T-helper 17 cell (primary cell): Measurements from ENCODE around the gene RBKS. TPM values are rescaled to one million over a fixed set of nuclear protein-coding genes. Genes with fewer than 3 reads are reported as not detected.

ENCODE experiments used
- ATAC-seq: fragments of 150-1000 bp; cut with Tn5 transposase; 2 replicates; pipeline ENCODE4 v1.10.0; 2021; ENCODE audit warnings: mild to moderate bottlenecking, moderate library complexity
- DNase-seq, 3 donors: peaks; one replicate each; pipeline versions ENCODE4 v3.0.0 to v3.0.0-alpha.2; 2020 to 2021
- H3K9me3 ChIP-seq: one replicate; pipeline ENCODE4 v1.7.0; 2013; ENCODE audit warnings: low read length, mild to moderate bottlenecking; ENCODE audit not compliant: control insufficient read depth, poor library complexity, severe bottlenecking
- H3K27ac Mint-ChIP-seq: one replicate; pipeline ENCODE4 v1.8.0; 2022; ENCODE audit warnings: mild to moderate bottlenecking, moderate library complexity, mixed read lengths
- H3K27me3 Mint-ChIP-seq: one replicate; pipeline ENCODE4 v1.8.0; 2022; ENCODE audit warnings: mixed read lengths
- H3K36me3 Mint-ChIP-seq: one replicate; pipeline ENCODE4 v1.8.0; 2022; ENCODE audit warnings: low read depth, mixed read lengths
- H3K4me1 Mint-ChIP-seq: one replicate; pipeline ENCODE4 v1.8.0; 2022; ENCODE audit warnings: mild to moderate bottlenecking, mixed read lengths
- H3K4me3 Mint-ChIP-seq: one replicate; pipeline ENCODE4 v1.8.0; 2022; ENCODE audit warnings: mild to moderate bottlenecking, moderate library complexity, mixed read lengths
- total RNA-seq, 4 donors: library from RNA in 2 of 4; stranded (reverse) in 2 of 4; gene quantifications; one replicate each; pipeline ENCODE4 v1.2.3 and lab custom pipeline; 2022 to 2026

The RBKS gene
- total RNA-seq, 2 donors from 2014 or later = 7.0 to 8.2 TPM

- peaks cover 9% of the 10 kb centered on the region for H3K27me3 Mint-ChIP-seq
- DNase-seq (no peak), ATAC-seq (no peak)
- no peak overlapping the region for H3K27ac Mint-ChIP-seq
- no peaks in the 10 kb centered on the region for H3K9me3 ChIP-seq
- H3K4me1 Mint-ChIP-seq = no peaks in the 10 kb centered on the region
- H3K4me3 Mint-ChIP-seq = no peak overlapping the region
- peaks cover 5% of the 10 kb centered on the region for H3K36me3 Mint-ChIP-seq
These were observed 59.5 kb downstream of the RBKS start for GRCh38 chr2:27830656-27831055.

- Mint-ChIP-seq H3K4me3 (no peak overlapping the region), H3K27me3 (peaks cover 9% of the 10 kb centered on the region), H3K27ac (no peak overlapping the region), H3K4me1 (no peaks in the 10 kb centered on the region), H3K36me3 (peaks cover 5% of the 10 kb centered on the region)
- ATAC-seq (no peak), DNase-seq (no peak)
- no peaks in the 10 kb centered on the region for H3K9me3 ChIP-seq
These were observed 60.4 kb downstream of the RBKS start for GRCh38 chr2:27829791-27830190.

GRCh38 chr2:27828305-27828704 is 61.9 kb downstream of the RBKS start:
- Mint-ChIP-seq H3K27me3 (peaks cover 9% of the 10 kb centered on the region), H3K4me1 (no peaks in the 10 kb centered on the region), H3K36me3 (peaks cover 5% of the 10 kb centered on the region), H3K4me3 (no peak overlapping the region), H3K27ac (no peak overlapping the region)
- ATAC-seq = no peak
- DNase-seq = no peak
- H3K9me3 ChIP-seq = no peaks in the 10 kb centered on the region

DNA sequence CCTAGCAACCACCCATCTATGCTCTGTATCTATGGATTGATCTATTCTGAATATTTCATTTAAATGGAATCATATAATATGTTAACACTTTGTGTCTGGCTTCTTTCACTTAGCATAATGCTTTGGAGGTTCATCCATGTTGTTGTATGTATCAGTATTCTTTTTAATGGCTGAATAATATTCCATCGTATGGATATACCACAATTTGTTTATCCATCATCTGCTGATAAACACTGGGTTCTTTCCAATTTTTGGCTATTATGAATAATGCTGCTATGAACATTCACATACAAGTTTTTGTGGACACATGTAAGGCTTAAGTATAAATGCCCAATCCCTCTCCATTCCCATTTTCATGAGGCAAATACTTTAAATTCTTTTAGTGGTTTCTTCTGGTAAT is 65.8 kb downstream of the RBKS start:
- DNase-seq = no peak
- Mint-ChIP-seq H3K4me1 (no peaks in the 10 kb centered on the region), H3K36me3 (no peaks in the 10 kb centered on the region), H3K27me3 (no peaks in the 10 kb centered on the region), H3K27ac (no peak overlapping the region), H3K4me3 (no peak overlapping the region)
- ATAC-seq = no peak
- no peaks in the 10 kb centered on the region for H3K9me3 ChIP-seq

DNA sequence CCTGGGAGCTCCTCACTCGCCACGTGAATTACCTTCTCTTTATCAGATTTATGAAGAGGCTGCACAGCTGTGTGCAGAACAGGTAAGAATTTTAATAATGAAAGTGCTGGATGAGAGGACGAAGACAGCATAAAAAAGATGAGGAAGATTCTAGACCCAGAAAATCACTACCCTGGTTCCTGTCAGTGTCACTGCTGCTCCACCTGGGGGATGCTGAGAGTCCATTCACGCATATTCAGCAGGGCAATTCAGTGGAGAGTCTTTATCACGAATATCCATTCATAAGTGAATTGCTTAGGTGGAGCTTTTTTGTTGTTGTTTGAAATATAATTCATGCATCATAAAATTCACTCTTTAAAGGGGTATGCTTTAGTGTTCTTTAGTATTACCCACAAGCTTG is 66.6 kb downstream of the RBKS start:
- no peaks in the 10 kb centered on the region for H3K36me3 Mint-ChIP-seq
- no peak for ATAC-seq
- H3K27ac Mint-ChIP-seq = no peak overlapping the region
- H3K4me1 Mint-ChIP-seq = no peaks in the 10 kb centered on the region
- no peaks in the 10 kb centered on the region for H3K9me3 ChIP-seq
- no peak overlapping the region for H3K4me3 Mint-ChIP-seq
- no peaks in the 10 kb centered on the region for H3K27me3 Mint-ChIP-seq
- no peak for DNase-seq

DNA sequence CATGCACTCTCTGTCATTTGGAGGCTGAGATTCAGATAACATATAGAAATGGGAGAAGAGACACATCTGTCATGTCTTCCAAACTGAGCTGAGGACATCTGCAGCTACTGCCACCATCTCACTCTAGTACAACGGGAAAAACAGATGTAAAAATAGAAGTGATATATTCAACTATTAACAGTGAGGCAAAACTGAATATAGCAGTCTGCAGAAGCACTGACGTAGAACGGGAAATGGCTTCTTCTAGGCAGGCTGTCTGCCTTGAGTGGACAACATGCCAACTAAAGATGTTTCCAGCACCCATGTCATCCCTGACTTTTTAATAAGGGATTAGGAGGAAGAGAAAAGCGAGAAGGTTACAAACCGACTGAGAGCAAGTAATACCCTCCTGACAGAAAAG is 67.1 kb downstream of the RBKS start:
- no peak overlapping the region for H3K27ac Mint-ChIP-seq
- H3K4me3 Mint-ChIP-seq = no peak overlapping the region
- DNase-seq (no peak), ATAC-seq (no peak)
- no peaks in the 10 kb centered on the region for H3K9me3 ChIP-seq
- no peaks in the 10 kb centered on the region for H3K4me1 Mint-ChIP-seq
- H3K36me3 Mint-ChIP-seq = no peaks in the 10 kb centered on the region
- no peaks in the 10 kb centered on the region for H3K27me3 Mint-ChIP-seq

GRCh38 chr2:27822049-27822448 is 68.1 kb downstream of the RBKS start:
- Mint-ChIP-seq H3K4me3 (no peak overlapping the region), H3K27ac (no peak overlapping the region), H3K36me3 (no peaks in the 10 kb centered on the region), H3K27me3 (no peaks in the 10 kb centered on the region), H3K4me1 (no peaks in the 10 kb centered on the region)
- DNase-seq (no peak), ATAC-seq (no peak)
- H3K9me3 ChIP-seq = no peaks in the 10 kb centered on the region

DNA sequence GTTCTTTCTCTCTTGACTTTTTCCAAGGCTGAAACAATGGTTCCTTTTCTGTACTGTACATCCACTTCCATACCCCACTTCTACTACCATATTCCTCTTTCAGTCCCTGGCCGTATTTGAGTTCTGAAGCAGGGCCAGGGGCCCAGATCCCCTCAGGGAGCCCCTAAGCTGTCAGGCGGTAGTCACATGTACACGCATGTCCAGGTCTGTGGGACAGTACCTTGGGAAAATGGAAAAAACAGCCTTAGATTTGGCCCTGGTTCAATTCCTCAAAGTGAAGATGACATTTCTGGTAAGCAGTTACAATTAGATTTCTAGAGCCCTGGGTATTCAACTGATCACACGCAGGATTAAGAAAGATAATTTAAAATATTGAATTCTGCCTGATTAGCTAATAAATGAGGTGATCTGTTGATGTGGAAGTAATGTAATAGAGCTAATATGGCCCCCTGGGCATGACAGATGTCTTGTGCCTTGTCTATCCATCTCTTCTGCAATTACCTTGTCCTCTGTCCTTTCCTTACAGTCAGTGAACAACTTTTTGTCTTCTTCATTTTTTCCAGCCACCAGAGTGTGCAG is 74.2 kb downstream of the RBKS start:
- H3K9me3 ChIP-seq = no peaks in the 10 kb centered on the region
- Mint-ChIP-seq H3K4me3 (no peak overlapping the region), H3K4me1 (no peaks in the 10 kb centered on the region), H3K27me3 (peaks cover 4% of the 10 kb centered on the region), H3K36me3 (no peaks in the 10 kb centered on the region), H3K27ac (no peak overlapping the region)
- DNase-seq = no peak
- no peak for ATAC-seq

DNA sequence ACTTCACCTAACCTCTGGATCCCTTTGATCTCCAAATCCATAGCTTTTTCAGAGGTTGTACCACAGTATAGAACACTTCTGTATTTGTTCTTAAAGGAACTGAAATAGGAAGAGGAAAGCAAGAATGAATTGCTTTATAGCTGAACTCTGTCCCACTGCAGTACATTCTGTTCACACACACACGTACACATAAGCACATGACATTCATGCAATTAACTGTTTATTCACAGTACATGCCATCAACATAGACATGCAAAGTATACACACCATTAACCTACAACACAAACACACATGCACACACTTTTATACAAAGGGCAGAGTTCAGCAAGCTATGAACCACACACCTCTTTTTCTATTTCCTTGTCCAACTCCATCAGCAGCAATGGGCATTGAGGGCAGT is 75.4 kb downstream of the RBKS start:
- no peaks in the 10 kb centered on the region for H3K9me3 ChIP-seq
- ATAC-seq = no peak
- no peak for DNase-seq
- Mint-ChIP-seq H3K27me3 (peaks cover 10% of the 10 kb centered on the region), H3K4me3 (no peak overlapping the region), H3K27ac (no peak overlapping the region), H3K36me3 (no peaks in the 10 kb centered on the region), H3K4me1 (no peaks in the 10 kb centered on the region)

DNA sequence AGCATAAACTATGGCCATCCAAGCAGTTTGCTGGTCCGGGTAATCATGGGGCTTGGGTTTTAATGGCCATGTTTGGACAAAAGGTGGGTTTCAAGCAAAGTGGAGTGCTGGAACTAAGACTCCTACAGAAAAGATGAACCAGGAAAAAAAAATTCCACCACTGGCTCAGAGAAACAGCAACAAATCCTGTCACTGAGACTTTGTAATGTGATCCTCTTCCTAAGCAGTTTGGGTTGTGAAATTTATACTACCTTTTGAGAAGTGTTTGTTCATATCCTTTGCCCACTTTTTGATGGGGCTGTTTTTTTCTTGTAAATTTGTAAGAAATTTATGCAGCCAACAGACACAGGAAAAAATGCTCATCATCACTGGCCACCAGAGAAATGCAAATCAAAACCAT is 78.4 kb downstream of the RBKS start:
- peaks cover 10% of the 10 kb centered on the region for H3K27me3 Mint-ChIP-seq
- no peaks in the 10 kb centered on the region for H3K36me3 Mint-ChIP-seq
- H3K9me3 ChIP-seq = no peaks in the 10 kb centered on the region
- no peak for DNase-seq
- H3K4me3 Mint-ChIP-seq = no peak overlapping the region
- no peaks in the 10 kb centered on the region for H3K4me1 Mint-ChIP-seq
- ATAC-seq = no peak
- no peak overlapping the region for H3K27ac Mint-ChIP-seq

- ATAC-seq = no peak
- H3K4me1 Mint-ChIP-seq = no peaks in the 10 kb centered on the region
These were observed 79.7 kb downstream of the RBKS start for GRCh38 chr2:27810455-27810854.

DNA sequence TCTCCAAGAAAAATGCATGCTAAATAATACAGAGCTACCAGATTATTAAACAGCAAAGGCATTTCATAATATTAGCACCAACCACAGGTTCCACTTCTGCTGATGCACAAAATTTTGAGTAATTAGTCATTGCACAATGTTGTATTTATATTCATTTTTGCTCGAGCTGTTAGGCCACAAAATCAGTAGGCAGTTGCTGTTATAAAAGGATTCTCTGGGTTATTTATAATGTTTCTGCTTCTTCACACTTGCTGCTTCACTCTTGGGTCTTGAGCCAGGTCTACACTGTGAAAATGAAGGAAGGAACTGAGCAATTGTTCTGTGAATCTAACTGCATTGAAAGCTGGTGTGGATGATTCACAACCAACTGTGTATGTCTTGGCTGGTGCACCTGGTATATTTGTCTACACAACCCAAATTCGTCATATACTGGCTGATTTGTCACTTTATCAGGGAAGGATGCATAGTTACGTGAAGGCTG is 80.4 kb downstream of the RBKS start:
- ATAC-seq (no peak), DNase-seq (no peak)
- no peak overlapping the region for H3K27ac Mint-ChIP-seq
- H3K9me3 ChIP-seq = no peaks in the 10 kb centered on the region
- H3K36me3 Mint-ChIP-seq = no peaks in the 10 kb centered on the region
- H3K27me3 Mint-ChIP-seq = peaks cover 10% of the 10 kb centered on the region
- no peak overlapping the region for H3K4me3 Mint-ChIP-seq
- H3K4me1 Mint-ChIP-seq = no peaks in the 10 kb centered on the region

More at GRCh38 chr2:27810455-27810854, 79.7 kb downstream of the RBKS start:
- peak overlapping the region; percentile 46 for H3K27ac Mint-ChIP-seq
- DNase-seq = no peak
- no peak overlapping the region for H3K4me3 Mint-ChIP-seq
- H3K9me3 ChIP-seq = no peaks in the 10 kb centered on the region
- no peaks in the 10 kb centered on the region for H3K36me3 Mint-ChIP-seq
- peaks cover 10% of the 10 kb centered on the region for H3K27me3 Mint-ChIP-seq

DNA sequence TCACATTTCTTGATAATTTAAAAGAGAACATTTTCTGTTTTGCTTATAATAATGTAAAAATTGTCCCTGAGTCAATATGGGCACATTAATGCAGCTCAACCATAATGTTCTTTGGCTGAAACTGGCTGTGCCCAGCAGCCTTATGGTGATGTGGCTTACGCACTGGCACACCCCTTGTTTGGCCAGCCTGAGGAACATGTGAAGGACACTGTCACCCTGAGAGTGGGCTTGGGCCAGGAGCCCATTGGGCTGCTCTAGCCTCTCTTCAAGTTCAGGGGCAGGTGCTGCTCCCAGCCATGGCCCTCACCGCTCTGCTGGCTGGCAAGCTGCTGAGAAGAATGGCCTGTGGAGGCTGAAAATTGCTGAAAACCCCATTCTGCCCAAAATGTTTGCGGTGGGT is 81.2 kb downstream of the RBKS start:
- DNase-seq = no peak
- no peaks in the 10 kb centered on the region for H3K4me1 Mint-ChIP-seq
- H3K36me3 Mint-ChIP-seq = no peaks in the 10 kb centered on the region
- no peak overlapping the region for H3K4me3 Mint-ChIP-seq
- no peak for ATAC-seq
- H3K27ac Mint-ChIP-seq = no peak overlapping the region
- H3K27me3 Mint-ChIP-seq = peaks cover 10% of the 10 kb centered on the region
- no peaks in the 10 kb centered on the region for H3K9me3 ChIP-seq

DNA sequence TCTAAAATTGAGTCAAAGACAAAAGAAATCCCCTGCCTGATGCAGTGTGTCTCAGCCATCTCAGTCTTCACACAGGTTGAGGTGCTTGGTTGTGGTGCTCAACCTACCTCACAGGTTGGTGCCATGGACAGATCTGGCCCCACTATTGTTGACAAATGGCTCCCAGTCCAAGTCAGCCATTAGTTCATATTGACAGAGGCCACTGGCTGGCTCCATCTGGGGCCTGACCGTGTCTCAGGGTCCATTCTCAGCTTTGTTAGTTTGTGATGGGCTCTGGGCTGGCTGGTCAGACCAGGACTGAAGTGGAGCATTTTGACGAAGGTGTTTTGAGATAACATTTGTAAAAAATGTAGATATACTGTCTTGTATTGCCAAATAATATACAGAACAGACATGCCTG is 81.8 kb downstream of the RBKS start:
- ATAC-seq = no peak
- no peaks in the 10 kb centered on the region for H3K36me3 Mint-ChIP-seq

More for the DNA sequence above, 81.8 kb downstream of the RBKS start:
- no peaks in the 10 kb centered on the region for H3K9me3 ChIP-seq
- Mint-ChIP-seq H3K27me3 (peaks cover 10% of the 10 kb centered on the region), H3K4me3 (no peak overlapping the region), H3K4me1 (no peaks in the 10 kb centered on the region), H3K27ac (no peak overlapping the region)
- DNase-seq = no peak
